Progenitor cell of endocrine pancreas (in vitro differentiated cells): ENCODE data around the gene TMTC2. TPM values are rescaled to one million over a fixed set of nuclear protein-coding genes. Genes with fewer than 3 reads are reported as not detected.

Source experiments
- DNase-seq: peaks from one replicate; pipeline ENCODE4 v3.0.0; 2021; ENCODE audit warnings: low spot score; ENCODE audit not compliant: unreplicated experiment
- H3K27ac Mint-ChIP-seq: 2 replicates; pipeline ENCODE4 v1.8.0; 2021; ENCODE audit warnings: mild to moderate bottlenecking, moderate library complexity, mixed read lengths
- H3K27me3 Mint-ChIP-seq: 2 replicates; pipeline ENCODE4 v1.8.0; 2021; ENCODE audit warnings: mixed read lengths
- H3K36me3 Mint-ChIP-seq: 2 replicates; pipeline ENCODE4 v1.8.0; 2022; ENCODE audit warnings: mixed read lengths; ENCODE audit not compliant: insufficient read depth
- H3K4me1 Mint-ChIP-seq: 2 replicates; pipeline ENCODE4 v1.8.0; 2021; ENCODE audit warnings: low read depth, mixed read lengths
- H3K4me3 Mint-ChIP-seq: 2 replicates; pipeline ENCODE4 v1.8.0; 2021; ENCODE audit warnings: low read depth, mild to moderate bottlenecking, moderate library complexity, mixed read lengths
- H3K9me3 Mint-ChIP-seq: 2 replicates; pipeline ENCODE4 v1.8.0; 2021; ENCODE audit warnings: low read depth, mixed read lengths
- CTCF ChIP-seq: fragments of 200-600 bp; sonication (generic); IDR thresholded peaks from one replicate; pipeline ENCODE4 v1.5.0; 2021; ENCODE audit warnings: antibody characterized with exemption, mild to moderate bottlenecking; ENCODE audit not compliant: unreplicated experiment
- total RNA-seq: library from RNA; stranded (reverse); gene quantifications from 2 replicates; pipeline ENCODE4 v1.2.1, GENCODE V29; 2021

TMTC2 gene
- total RNA-seq, 1 donor from 2014 or later = 15.4 TPM

- Mint-ChIP-seq H3K36me3 (peaks cover 7% of the 10 kb centered on the region), H3K27me3 (no peaks in the 10 kb centered on the region), H3K4me1 (peaks cover 8% of the 10 kb centered on the region), H3K27ac (no peak overlapping the region), H3K9me3 (peaks cover 5% of the 10 kb centered on the region), H3K4me3 (no peak overlapping the region)
- no peak for DNase-seq
- no peak for TF ChIP-seq CTCF
Observed at GRCh38 chr12:83084516-83085234, 398.0 kb downstream of the TMTC2 start.

- TF ChIP-seq CTCF = no peak
- Mint-ChIP-seq H3K4me1 (peaks cover 11% of the 10 kb centered on the region), H3K36me3 (peaks cover 7% of the 10 kb centered on the region), H3K4me3 (no peak overlapping the region), H3K27me3 (no peaks in the 10 kb centered on the region), H3K9me3 (peaks cover 5% of the 10 kb centered on the region), H3K27ac (no peak overlapping the region)
- no peak for DNase-seq
Observed at GRCh38 chr12:83086023-83086422, 399.3 kb downstream of the TMTC2 start.

GRCh38 chr12:83089575-83089974 lies 402.9 kb downstream of the TMTC2 start:
- Mint-ChIP-seq H3K36me3 (peaks cover 7% of the 10 kb centered on the region), H3K4me3 (no peak overlapping the region), H3K27ac (no peak overlapping the region), H3K27me3 (no peaks in the 10 kb centered on the region), H3K9me3 (peaks cover 5% of the 10 kb centered on the region), H3K4me1 (peaks cover 26% of the 10 kb centered on the region)
- no peak for TF ChIP-seq CTCF
- DNase-seq = no peak

GRCh38 chr12:83092129-83092528 lies 405.4 kb downstream of the TMTC2 start:
- Mint-ChIP-seq H3K4me3 (no peak overlapping the region), H3K27me3 (no peaks in the 10 kb centered on the region), H3K4me1 (peaks cover 20% of the 10 kb centered on the region), H3K27ac (no peak overlapping the region), H3K36me3 (peaks cover 11% of the 10 kb centered on the region), H3K9me3 (peaks cover 5% of the 10 kb centered on the region)
- TF ChIP-seq CTCF = no peak
- no peak for DNase-seq

GRCh38 chr12:83092606-83093005 lies 405.9 kb downstream of the TMTC2 start:
- no peak overlapping the region for H3K27ac Mint-ChIP-seq
- TF ChIP-seq CTCF = no peak
- H3K36me3 Mint-ChIP-seq = peaks cover 6% of the 10 kb centered on the region
- no peak for DNase-seq
- H3K9me3 Mint-ChIP-seq = peaks cover under 1% of the 10 kb centered on the region
- peaks cover 22% of the 10 kb centered on the region for H3K4me1 Mint-ChIP-seq
- H3K4me3 Mint-ChIP-seq = no peak overlapping the region
- H3K27me3 Mint-ChIP-seq = no peaks in the 10 kb centered on the region
